ENCODE data around the gene WDR26. TPM values are rescaled to one million over a fixed set of nuclear protein-coding genes. Genes with fewer than 3 reads are reported as not detected.

Gene WDR26
- total and polyA plus RNA-seq, 9 of the 15 experiments (the other 6 are each of a cell fraction or from before 2014, with no cell fraction given): 11.5 to 66.0 (median 39.8) TPM

- TF ChIP-seq U2AF2 (optimal IDR thresholded peaks at IDR 0.05; ENCODE audit: low read depth, low read length): no peak
- TF ChIP-seq RREB1 (CRISPR knock-in tag; IDR thresholded peaks at IDR 0.05): peak; percentile 52
- TF ChIP-seq NFE2 (IDR thresholded peaks at IDR 0.05; ENCODE audit: low read depth): 0 out of 2 replicates have a peak, but pooled peaks have one; percentile 2
- peak; percentile 65 for TF ChIP-seq ATF7 (IDR thresholded peaks at IDR 0.05)
- TF ChIP-seq YBX1 (IDR thresholded peaks at IDR 0.05): no peak
- TF ChIP-seq POLR2A (conservative IDR thresholded peaks at IDR 0.05): peak; percentile 84
- no peak for TF ChIP-seq ZNF24 (IDR thresholded peaks at IDR 0.05)
- TF ChIP-seq ZNF124 (CRISPR knock-in tag; IDR thresholded peaks at IDR 0.05): peak; percentile 71; the same call in 1 of the 2 replicates
- 0 out of 2 replicates have a peak, but pooled peaks have one; percentile 60 for TF ChIP-seq ATF2 (CRISPR knock-in tag; IDR thresholded peaks at IDR 0.05)
- peak; percentile 75; the same call in 1 of the 2 replicates for TF ChIP-seq TFAP4 (CRISPR knock-in tag; IDR thresholded peaks at IDR 0.05; ENCODE audit: borderline replicate concordance)
- TF ChIP-seq CHCHD3 (CRISPR knock-in tag; IDR thresholded peaks at IDR 0.05): no peak
- peak; percentile 72 for TF ChIP-seq CREB1 (IDR thresholded peaks at IDR 0.05)
- no peak; the same call in 1 of the 2 replicates for TF ChIP-seq CREB1 (CRISPR knock-in tag; IDR thresholded peaks at IDR 0.05)
- TF ChIP-seq BCLAF1 (IDR thresholded peaks at IDR 0.05; ENCODE audit: borderline replicate concordance in 1 of 2, control insufficient read depth in 1 of 2, low read depth in 2 of 2, low read length in 1 of 2): no peak
- 0 out of 2 replicates have a peak, but pooled peaks have one; percentile 18 for TF ChIP-seq ZEB2 (IDR thresholded peaks at IDR 0.05)
- TF ChIP-seq RCOR1 (IDR thresholded peaks at IDR 0.05; ENCODE audit: borderline replicate concordance in 1 of 2, low read depth in 2 of 2, low read length in 2 of 2): peak; percentile 19 to 81; a peak in 2 of 4 replicates
Measured at GRCh38 chr1:224356685-224357625, 77.6 kb downstream of the WDR26 start, which contains the start of gene CNIH4 (continued).

All from K562 (cell line).